ENCODE measurements around the gene FAM186B.

DNA sequence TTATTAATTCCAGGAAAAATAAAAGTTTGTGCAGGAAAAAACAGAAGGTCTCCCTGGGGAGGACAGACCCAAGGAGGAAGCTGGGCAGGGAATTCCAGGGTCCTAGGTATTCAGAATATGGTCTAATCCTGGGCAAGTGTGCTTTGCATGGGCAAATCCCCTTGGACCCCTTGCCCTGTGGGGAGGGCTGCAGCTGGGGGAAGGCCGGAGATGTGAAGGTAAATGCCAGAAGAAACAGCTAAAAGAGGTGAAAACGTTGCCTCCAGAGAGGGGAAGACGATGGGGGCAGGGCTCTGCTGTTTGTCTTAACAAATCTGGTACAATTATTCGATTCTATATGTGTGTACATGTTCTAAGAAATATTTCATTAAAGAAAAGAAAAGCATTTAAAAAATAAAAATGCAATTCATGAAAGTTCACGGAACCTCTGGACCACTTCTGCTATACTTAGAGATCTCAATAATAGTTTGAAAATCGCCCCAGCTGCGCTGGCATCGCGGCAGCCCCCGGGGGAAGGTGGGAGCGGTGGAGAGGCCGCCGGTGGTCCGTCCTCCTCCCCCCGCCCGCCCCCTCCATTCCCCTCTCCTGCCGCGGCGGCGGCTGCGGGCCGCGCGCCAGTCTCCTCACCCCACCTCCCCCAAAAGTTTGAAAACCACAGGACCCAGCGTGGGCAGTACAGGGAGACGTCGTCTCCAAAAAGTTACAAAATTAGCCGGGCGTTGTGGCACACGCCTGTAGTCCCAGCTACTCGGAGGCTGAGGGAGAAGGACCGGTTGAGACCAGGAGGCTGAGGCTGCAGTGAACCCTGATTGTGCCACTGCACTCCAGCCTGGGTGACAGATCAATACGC is 16.4 kb upstream of the FAM186B start:
- TF ChIP-seq GATA2 (IDR thresholded peaks at IDR 0.05; ENCODE audit: low read depth, low read length) (no peak), GATA3 (IDR thresholded peaks at IDR 0.05; ENCODE audit: low read depth, low read length) (no peak)

All from SH-SY5Y (cell line).